HG02884 (cell line): ENCODE results near the gene TCF25.
"Not testable (repeated sequence)": the region's sequence is repeated elsewhere in the genome, so short reads cannot be mapped to it uniquely, and the experiment has no call there.

ENCODE experiments used
- ATAC-seq: cut with Tn5 transposase; IDR thresholded peaks from one replicate; pipeline ENCODE4 v1.9.1; 2021; ENCODE audit warnings: mild to moderate bottlenecking, moderate library complexity; ENCODE audit not compliant: unreplicated experiment

The TCF25 gene

DNA sequence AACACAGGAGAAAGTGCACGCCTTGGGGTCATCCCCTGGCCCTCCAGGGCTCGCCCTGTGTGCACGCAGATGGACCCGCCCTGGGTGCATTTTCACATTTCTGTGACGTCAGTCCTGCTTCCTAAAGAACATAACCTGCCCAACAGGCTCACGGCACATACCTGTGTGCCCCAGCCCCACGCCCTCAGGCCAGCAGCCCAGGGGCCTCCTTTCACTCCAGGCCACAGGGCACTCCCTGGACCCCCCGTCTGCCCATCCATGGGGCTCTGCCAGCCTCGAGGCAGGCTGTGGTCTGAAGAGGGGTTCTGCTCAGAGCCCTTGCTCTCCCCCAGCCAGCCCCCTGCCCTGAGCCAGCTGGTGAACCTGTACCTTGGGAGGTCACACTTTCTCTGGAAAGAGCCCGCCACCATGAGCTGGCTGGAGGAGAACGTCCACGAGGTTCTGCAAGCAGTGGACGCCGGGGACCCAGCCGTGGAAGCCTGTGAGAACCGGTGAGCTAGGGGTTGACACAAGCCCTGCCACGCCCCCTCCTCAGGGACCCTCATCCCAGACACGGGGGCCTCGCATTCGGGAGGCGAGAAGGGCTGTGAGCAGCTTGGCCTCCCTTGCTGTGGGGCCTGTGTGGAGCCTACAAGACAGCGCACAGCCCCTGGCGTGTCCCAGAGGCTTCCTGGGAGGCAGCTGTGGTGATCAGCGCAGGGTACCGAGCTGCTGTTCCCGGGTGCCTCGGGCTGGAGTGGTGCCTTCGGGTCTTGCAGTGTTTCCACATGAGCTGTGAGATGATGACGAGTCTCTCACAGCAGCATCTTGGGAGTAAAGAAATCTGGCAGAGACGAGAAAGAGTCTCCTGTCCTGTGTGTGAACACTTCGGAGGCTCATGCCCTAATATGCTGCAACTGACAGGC lies 31.5 kb downstream of the TCF25 start:
- ATAC-seq, result no peak

DNA sequence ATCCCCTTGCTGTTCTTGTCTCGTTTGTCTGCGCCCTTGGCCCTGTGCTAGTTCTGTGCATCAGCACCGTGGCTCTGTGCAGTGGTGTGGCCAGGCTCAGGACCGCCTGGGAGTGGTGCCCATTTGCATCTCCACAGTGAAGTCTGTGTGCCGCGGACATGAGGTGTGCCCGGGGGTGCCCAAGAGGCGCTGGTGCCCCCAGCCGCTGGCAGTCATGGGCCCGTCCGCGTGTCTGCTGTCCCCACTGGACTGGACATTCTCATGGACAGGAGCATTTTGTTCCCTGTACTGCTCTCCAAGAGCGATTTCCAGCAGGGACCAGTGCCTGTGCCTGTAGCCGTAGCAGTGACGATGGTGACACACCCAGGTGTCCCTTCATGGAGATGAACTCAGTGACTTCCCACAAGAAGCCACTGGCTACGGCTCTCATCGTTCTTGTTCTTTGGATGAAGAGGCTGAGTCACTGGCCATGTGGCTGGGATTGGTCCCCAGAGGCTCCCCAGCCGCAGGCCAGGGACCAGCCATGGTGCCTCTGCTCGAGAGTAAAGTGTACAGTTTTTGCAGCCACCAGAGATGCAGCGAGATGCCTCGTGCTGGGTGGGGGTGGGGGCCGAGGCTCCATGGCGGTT lies 32.2 kb downstream of the TCF25 start:
- no peak for ATAC-seq

DNA sequence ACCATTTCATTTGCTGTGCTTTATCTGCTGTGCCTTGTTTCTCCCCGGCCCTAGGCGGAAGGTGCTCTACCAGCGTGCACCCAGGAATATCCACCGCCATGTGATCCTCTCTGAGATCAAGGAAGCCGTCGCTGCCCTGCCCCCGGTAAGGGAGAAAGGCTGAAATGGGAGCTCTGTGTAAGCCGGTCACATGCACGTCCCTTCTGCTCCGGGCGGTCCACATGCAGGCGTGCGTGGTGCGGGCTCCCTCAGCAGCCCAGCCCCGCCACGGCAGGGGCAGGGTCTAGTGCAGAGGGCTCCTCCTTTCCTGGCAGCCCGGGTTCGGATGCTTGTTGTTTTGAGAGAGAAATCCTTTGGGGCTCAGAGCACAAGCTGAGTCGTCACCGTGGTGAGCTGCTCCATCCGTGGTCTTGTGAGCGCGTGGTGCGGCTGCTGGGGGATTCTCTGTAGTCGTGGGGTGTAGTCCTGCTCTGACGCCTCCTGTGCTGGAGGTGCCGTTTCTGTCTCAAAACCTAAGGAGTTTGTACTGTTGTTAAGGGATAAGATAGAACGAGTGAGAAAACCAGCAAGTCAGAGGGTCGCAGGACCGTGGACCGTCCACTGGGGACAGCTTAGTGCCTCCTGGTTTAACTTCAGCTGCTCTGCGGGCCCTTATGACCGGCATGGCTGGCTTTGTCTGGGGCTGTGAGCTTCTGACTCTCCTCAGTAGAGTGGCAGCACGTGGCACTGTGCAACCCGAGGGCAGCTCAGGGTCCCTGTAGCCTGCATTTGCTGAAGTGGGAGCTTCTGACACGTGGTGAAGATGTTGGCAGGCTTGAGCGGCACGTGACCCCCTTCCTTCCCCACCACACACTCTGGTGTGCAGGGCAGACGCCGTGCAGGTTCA lies 33.0 kb downstream of the TCF25 start:
- no peak for ATAC-seq

DNA sequence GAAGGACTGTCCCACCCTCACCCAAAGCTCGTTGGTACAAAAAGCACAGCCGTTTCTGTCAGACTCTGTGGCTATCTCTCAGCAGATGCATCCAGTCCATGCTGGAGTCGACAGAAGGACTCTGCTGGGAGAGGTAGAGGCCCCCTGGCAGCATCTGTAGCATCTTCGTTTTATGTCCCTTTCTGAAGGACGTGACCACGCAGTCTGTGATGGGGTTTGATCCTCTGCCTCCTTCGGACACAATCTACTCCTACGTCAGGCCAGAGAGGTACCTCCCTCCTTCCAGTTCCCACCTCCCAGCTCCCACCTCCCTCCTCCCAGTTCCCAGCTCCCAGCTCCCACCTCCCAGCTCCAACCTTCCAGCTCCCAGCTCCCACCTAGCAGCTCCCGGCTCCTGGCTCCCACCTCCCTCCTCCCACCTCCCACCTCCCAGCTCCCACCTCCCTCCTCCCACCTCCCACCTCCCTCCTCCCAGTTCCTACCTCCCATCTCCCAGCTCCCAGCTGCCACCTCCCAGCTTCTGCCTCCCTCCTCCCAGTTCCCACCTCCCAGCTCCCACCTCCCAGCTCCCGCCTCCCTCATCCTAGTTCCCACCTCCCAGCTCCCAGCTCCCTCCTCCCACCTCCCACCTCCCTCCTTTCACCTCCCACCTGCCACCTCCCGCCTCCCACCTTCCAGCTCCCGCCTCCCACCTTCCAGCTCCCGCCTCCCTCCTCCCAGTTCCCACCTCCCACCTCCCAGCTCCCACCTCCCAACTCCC lies 33.8 kb downstream of the TCF25 start:
- no peak for ATAC-seq

DNA sequence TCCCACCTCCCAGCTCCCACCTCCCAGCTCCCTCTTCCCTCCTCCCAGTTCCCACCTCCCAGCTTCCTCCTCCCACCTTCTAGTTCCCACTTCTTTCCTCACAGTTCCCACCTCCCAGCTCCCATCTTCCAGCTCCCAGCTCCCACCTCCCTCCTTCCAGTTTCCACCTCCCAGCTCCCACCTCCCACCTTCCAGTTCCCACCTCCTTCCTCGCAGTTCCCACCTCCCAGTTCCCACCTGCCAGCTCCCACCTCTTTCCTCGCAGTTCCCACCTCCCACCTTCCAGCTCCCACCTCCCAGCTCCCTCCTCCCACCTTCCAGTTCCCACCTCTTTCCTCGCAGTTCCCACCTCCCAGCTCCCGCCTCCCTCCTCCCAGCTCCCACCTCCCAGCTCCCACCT lies 34.8 kb downstream of the TCF25 start:
- no peak for ATAC-seq

DNA sequence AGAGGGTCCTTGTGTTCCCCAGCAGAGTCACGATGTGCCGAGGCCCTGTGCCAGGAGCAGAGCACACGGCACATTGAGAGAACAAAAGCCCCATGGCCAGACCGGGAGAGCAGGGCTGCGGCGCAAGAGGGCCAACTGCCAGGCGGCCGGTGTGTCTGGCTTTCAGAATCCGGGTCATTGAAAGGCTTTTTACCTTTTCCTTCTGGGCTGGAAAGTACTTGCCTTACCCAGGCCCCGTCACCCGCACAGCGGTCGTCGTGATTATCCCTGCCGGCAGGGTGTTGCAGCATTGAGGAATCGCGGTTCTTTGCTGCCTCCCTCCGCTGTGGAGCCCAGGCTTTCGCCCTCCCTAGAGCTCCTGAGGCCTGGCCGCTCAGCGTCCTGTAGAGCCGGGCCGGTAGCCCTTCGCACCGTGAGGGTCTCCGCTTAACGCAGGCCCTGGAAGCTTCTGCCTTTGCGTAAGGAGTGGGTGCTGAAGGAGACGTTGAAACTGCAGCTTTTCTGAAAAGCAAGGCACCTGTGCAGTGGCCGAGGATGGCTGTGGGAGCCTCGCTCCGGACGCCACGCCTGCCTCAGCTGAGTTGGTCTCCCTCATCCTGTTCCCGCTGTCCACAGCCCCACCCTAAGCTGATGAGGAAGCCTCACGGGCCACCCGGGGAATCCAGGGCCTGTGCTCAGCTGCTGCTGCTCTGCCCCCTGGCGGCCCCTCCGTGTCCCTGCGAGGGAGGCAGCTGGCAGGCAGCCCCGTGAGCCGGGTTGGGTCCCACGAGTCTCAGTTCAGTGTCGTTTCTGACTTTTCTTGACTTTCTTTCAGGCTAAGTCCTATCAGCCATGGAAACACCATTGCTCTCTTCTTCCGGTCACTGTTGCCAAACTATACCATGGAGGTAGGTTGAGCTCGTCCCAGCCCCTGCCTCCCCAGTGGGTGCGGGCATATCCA lies 36.7 kb downstream of the TCF25 start:
- ATAC-seq, result no peak

DNA sequence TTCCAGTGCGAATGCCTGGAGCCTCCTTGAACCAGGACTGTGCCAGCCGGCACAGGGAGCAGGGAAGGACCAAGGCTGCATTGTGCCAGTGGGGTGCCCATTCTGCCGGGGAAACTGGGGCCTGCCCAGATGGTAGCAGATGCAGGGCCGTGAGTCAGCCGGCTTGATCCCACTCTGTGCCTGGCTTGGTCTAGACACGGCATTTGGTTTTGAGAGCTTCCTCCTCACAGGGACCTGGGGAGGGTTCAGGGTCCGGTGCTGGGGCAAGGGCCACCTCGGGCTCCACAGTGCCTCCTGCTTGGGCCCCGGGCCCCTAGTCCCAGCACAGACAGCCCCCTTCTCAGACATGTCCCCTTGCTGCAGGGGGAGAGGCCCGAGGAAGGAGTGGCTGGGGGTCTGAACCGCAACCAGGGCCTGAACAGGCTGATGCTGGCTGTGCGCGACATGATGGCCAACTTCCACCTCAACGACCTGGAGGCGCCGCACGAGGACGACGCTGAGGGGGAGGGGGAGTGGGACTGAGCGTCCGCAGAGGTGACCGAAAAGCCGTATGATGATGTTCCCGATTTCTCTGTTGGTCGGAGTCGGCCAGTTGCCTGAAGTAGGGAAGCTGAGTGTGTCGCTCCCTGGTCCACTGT lies 37.4 kb downstream of the TCF25 start:
- ATAC-seq, result no peak

DNA sequence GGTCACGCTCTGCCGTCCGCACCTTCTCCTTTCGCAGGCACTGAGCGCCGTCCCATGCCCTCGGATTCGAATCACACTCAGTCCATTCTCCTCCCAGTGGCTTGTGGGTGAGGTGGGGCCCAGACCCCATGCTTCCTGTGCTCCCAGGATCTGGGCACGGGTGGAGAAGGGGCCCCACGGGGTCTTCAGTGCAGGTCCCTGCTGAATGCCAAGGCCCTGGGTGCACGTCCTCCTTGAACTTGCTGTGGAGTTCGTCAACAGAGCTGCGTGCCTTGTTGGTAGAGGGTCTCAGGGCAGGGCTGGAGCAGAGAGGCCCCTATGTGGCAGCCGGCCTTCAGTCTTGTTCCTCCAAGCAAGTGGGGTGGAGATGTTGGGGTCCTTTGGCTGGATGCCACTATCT lies 38.0 kb downstream of the TCF25 start:
- no peak for ATAC-seq

DNA sequence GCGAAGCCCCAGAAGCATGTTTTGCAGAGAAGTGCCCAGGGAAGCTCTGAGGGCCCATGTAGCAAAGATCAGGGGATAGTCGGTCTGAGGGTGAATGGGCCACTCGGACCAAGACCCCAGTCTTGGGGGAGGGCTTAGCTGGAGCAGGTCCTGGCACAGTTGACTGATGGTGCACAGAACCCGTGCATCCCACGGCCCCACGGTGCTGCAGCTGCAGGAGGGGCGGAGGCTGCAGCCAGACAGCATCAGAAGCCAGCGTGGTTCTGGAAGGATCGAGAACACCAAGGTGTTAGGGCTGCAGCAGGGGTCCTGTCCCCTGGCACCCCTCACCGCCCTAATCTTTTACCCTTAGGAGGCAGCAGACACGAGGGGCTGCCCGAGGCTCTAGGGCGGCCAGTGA lies 38.8 kb downstream of the TCF25 start:
- ATAC-seq, result no peak

DNA sequence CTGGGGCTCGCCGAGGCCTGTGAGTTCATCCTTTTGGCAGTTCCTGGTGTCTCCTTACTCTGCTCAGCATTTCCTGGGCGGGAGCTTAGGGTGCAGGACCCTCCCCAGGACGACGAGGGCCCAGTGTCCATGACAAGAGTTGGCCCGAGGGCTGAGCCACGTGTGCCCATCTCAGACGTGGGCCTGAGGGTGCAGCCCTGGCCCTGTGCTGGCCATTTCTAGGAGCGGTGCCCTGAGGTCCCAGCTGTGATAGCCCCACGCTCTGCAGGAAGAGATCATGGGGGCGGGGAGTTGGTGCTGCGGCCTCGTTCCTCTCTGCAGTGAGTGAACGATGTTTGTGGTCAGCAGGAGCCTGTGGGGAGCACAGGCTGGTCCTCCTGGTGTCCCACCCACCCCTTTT lies 39.2 kb downstream of the TCF25 start:
- no peak for ATAC-seq

DNA sequence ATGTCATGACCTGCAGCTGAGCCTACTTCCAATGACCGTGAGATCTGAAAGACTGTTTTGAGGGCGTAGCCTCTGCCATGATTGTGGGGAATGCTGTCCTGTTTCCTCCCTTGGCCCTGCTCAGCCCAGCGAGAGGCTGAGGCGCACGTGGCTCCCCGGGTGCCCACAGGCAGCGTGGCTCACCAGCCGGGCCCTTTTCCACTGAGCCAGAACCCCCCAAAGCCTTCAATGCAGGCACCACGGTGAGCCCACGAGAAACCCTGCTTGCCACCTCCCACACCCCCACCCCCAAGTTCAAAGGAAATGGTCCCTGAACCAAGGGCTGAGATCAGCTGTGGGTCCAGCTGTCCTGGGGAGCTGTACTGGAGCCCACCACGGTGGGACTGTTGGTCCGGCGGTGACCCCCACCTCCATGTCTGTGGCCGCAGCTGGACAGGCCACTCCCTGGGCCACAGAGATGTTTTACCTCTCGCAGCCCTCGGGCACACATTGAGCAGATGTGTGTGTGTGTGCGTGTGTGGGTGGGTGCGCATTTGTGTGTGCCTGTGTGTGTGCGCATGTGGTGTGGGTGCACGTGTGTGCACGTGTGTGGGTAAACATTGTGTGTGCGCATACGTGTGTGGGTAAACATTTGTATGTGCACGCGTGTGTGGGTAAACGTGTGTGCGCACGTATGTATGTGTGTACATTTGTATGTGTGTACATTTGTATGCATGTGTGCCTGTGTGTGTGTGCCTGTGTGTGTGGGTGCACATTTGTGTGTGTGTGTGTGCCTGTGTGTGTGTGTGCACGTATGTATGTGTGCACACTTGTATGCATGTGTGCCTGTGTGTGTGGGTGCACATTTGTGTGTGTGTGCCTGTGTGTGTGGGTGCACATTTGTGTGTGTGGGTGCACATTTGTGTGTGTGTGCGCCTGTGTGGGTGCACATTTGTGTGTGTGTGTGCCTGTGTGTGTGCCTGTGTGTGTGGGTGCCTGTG lies 40.3 kb downstream of the TCF25 start:
- ATAC-seq, result no peak

DNA sequence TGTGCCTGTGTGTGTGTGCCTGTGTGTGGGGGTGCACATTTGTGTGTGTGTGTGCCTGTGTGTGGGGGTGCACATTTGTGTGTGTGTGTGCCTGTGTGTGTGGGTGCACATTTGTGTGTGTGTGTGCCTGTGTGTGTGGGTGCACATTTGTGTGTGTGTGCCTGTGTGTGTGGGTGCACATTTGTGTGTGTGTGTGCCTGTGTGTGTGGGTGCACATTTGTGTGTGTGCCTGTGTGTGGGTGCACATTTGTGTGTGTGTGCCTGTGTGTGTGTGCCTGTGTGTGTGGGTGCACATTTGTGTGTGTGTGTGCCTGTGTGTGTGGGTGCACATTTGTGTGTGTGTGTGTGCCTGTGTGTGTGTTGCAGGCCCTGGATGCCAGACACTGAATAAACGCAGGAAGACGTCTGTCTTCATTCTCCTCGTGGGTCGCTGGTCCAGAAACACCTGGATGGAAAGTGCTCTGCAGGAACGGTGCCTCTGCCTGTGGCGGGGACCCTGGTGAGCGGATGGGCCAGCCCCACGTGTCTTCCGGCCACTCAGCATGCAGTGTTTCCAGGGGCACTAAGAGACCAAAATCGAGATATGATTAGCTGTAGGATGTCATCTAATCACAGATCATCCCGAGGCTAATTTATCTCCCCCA lies 41.4 kb downstream of the TCF25 start:
- not testable (repeated sequence) for ATAC-seq

DNA sequence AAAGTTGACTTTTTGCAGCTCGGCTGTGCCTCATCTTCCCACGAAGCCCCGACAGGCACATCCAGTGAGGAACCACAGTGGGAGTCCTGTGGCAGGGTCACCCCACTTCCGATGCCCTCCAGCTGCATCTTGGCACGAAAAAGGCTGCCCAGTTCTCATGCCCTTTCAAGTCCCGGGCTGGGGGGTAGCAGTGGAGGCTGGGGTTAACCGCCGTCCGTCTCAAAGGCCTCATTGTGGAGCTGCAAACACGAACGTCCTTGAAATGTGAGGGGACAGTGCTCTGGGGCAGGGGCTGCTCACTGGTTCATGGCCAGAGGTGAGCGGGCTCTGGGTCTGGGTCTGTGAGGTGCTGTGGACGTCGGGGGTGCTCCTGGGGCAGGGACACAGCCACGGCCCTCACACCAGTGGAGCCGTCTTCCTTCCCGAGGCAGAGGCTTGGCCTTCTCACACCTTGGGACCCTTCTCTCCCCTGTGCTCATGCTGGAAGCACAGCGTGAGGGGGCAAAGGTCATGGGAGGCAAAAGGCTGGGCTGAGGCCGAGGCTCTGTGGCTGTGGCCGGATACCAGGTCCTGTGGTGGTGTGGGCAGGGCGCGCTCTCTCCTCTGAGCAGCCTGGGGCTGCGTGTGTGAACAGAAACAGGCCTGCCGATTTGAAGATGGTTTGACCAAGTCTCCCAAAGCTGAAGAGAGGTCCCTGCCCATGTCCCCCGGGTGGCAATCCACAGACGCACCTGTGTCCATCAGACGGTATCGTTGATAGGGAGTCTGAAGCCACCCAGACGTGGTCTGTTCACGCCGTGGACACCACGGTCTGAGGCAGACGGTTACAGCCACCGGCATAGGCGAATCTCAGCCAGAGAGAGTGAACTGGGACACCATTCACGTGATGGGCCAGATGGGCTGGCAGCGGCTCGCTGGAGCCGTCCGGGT lies 42.2 kb downstream of the TCF25 start:
- no peak for ATAC-seq

DNA sequence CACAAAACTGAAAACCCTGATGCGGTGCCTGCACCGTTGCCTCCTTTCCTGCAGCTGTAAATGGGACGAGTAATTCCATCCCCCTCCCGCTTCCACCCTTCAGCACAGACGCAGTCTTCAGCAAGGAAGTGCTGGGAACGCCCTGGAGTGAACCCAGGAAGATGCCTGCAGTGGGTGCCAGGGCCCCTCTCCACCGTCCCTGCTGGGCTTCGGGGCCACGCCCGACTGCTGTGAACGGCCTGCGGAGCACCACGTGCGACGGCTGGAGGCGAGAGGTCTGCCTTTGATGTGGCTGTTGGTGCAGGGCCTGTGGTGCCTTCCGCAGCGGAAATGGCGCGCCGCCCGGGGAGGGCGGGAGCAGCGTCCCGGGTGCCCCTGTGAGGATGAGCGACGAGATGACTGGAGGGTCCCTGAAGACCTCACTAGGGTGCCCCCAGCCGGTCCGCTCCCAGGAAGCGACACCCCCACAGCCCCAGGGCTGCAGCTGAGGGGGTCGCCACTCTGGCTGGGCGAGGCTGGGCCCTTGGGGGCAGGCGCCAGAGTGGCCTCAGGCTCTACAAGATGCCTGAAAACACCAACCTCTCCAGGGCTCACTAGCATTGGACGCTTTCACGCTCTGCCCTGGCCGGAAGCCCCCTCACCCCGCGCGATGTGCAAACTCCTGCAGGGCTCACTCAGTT lies 44.5 kb downstream of the TCF25 start:
- ATAC-seq, result peak; percentile 71

DNA sequence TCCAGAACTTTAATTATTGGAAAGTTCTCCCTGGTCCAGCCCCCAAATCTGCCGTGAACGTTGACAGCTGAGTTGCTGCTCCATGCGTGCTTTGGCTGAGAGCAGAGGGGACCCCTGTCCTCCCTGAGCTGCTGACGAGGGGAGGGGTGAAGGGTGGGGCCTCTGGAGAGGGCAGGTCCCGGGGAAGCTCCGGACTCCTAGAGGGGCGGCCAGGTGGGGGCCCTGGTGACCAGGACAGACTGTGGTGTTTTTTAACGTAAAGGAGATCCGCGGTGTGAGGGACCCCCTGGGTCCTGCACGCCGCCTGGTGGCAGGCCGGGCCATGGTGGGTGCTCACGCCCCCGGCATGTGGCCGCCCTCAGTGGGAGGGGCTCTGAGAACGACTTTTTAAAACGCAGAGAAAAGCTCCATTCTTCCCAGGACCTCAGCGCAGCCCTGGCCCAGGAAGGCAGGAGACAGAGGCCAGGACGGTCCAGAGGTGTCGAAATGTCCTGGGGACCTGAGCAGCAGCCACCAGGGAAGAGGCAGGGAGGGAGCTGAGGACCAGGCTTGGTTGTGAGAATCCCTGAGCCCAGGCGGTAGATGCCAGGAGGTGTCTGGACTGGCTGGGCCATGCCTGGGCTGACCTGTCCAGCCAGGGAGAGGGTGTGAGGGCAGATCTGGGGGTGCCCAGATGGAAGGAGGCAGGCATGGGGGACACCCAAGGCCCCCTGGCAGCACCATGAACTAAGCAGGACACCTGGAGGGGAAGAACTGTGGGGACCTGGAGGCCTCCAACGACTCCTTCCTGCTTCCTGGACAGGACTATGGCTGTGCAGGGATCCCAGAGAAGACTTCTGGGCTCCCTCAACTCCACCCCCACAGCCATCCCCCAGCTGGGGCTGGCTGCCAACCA lies 45.3 kb downstream of the TCF25 start, which contains the start of gene MC1R:
TSS of gene MC1R (plus strand) at position 410 of the 895 bp plus-strand sequence. CDS start at position 807, 397 bp downstream.
- peak; percentile 4 for ATAC-seq
